ENCODE measurements around the gene CD4.

The CD4 gene

DNA sequence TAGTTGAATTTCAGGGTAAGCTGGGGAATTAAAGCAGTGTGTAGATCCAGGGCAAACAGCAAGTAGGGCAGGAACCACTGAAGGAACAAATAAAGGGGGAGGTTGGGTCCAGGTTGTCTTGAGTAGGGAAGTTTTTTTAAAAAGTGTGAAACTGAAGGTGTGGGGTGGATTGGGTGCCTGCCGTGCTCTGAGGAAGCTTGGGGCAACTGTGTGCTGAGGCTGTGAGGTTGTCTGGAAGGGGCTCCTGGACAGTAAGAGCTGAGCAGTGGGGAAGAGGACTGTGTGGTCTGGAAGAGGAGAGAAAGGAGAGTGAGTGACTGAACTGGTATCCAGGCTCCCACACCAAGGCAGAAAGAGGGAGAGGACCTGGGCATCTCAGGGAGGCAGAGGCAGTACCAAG lies 21.4 kb downstream of the CD4 start:
- TF ChIP-seq CTCF (IDR thresholded peaks at IDR 0.05; ENCODE audit: low read depth, low read length) = no peak
- DNase-seq (ENCODE audit: low read depth, low spot score) = no peak
- no peak overlapping the region for H3K4me3 ChIP-seq (ENCODE audit: low read depth, low read length)
- in situ Hi-C loops (cut with HindIII; ENCODE audit: low sequenced_read_pairs) = no loop called here

DNA sequence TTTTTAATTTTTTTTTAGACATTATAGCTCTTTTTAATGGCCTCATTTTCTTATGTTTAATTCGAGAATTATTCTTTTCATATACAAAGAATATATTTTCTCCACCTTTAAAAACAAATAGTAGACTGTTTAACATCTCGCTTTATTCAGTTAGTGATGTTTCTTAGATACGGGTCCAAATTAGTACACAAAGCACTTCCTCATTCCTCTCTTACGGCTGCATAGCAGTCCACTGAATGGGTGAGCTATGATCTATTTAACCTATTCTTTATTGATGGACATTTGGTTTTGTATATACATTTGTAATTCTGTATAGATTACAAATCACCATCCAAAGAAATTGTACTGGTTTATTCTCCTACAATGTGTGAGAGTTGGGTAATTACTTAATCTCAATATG lies 24.0 kb downstream of the CD4 start:
- no peak overlapping the region for H3K4me3 ChIP-seq (ENCODE audit: low read depth, low read length)
- TF ChIP-seq CTCF (IDR thresholded peaks at IDR 0.05; ENCODE audit: low read depth, low read length) = no peak
- in situ Hi-C loops (cut with HindIII; ENCODE audit: low sequenced_read_pairs) = no loop called here
- DNase-seq (ENCODE audit: low read depth, low spot score) = no peak

DNA sequence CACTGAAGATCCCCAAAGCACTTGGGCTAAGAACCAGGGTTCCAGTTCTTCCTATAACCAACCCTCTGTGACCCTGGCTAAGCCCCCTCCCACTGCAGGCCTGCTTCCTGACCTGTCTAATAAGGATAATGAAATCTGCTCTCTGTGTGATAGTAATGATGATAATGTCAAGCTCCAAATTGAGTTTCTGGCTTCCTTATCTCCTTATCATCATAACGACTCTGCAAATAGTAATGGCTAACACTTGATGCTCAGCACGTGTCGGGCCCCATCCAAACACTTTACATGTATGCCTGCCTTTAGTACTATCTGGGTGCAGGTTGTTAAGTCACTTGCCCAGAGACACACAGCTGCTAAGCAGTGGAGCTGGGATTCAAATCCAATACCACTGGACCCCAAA lies 27.3 kb downstream of the CD4 start:
- in situ Hi-C loops (cut with HindIII; ENCODE audit: low sequenced_read_pairs) = no loop called here
- no peak for DNase-seq (ENCODE audit: low read depth, low spot score)
- no peak for TF ChIP-seq CTCF (IDR thresholded peaks at IDR 0.05; ENCODE audit: low read depth, low read length)
- H3K4me3 ChIP-seq (ENCODE audit: low read depth, low read length) = no peak overlapping the region

GRCh38 chr12:6817098-6817497 lies 27.8 kb downstream of the CD4 start:
- TF ChIP-seq CTCF (IDR thresholded peaks at IDR 0.05; ENCODE audit: low read depth, low read length) = no peak
- in situ Hi-C loops (cut with HindIII; ENCODE audit: low sequenced_read_pairs) = no loop called here
- DNase-seq (ENCODE audit: low read depth, low spot score) = no peak
- no peak overlapping the region for H3K4me3 ChIP-seq (ENCODE audit: low read depth, low read length)

- no peak overlapping the region for H3K4me3 ChIP-seq (ENCODE audit: low read depth, low read length)
- no peak for DNase-seq (ENCODE audit: low read depth, low spot score)
- in situ Hi-C loops (cut with HindIII; ENCODE audit: low sequenced_read_pairs) = no loop called here
- TF ChIP-seq CTCF (IDR thresholded peaks at IDR 0.05; ENCODE audit: low read depth, low read length) = no peak
Observed at GRCh38 chr12:6817662-6818157, 28.4 kb downstream of the CD4 start.

DNA sequence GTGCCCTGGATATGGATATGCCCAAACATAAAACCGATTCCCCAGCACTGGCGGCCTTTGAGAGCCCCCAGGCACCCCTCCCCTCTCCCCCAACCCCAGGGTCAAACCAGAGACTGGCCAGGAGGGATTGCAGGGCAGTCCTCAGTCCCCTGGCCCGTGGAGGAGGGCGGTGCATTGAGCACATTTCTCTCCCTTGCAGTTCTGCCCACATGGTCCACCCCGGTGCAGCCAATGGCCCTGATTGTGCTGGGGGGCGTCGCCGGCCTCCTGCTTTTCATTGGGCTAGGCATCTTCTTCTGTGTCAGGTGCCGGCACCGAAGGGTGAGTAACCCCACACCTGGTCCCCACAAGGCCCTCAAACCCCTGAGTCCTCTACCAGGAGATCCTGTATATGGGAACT lies 28.9 kb downstream of the CD4 start:
- no peak for TF ChIP-seq CTCF (IDR thresholded peaks at IDR 0.05; ENCODE audit: low read depth, low read length)
- H3K4me3 ChIP-seq (ENCODE audit: low read depth, low read length) = no peak overlapping the region
- DNase-seq (ENCODE audit: low read depth, low spot score) = no peak
- in situ Hi-C loops (cut with HindIII; ENCODE audit: low sequenced_read_pairs) = no loop called here

- no peak overlapping the region for H3K4me3 ChIP-seq (ENCODE audit: low read depth, low read length)
- in situ Hi-C loops (cut with HindIII; ENCODE audit: low sequenced_read_pairs) = no loop called here
- no peak for DNase-seq (ENCODE audit: low read depth, low spot score)
- TF ChIP-seq CTCF (IDR thresholded peaks at IDR 0.05; ENCODE audit: low read depth, low read length) = no peak
Observed at GRCh38 chr12:6818645-6819044, 29.3 kb downstream of the CD4 start.
